AG09319 (cell line): ENCODE results near the gene CIAO2B.
"Not testable (repeated sequence)": the region's sequence is repeated elsewhere in the genome, so short reads cannot be mapped to it uniquely, and the experiment has no call there.

Source experiments
- DNase-seq: peaks from one replicate; pipeline ENCODE4 v3.0.0-alpha.2; 2010; ENCODE audit warnings: low read depth; ENCODE audit errors: extremely low read depth
- TF ChIP-seq, protein P1 (sequence below): IDR thresholded peaks from 2 replicates; pipeline ENCODE4 v1.5.1; 2011; ENCODE audit warnings: low read depth, mild to moderate bottlenecking, inconsistent platforms, low read length, moderate library complexity

Gene CIAO2B

DNA sequence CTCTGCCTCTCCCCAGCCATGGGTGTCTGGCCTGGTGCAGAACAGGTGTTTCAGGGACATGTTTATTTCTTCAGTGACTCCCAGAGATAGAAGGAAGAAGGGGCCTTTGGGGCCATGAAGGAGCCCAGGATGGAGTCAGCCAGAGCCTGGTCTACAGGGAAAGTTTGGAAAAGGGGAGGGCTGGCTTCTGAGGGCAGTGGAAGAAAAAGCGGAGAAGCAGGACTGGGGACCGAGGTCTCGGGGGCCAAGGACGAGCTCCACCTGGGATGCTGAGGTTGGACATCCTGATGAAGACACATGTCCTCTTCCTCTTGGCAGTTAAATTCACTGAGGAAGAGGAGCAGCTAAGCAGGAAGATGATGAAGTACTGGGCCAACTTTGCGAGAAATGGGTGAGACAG, 8.8 kb upstream of the CIAO2B start:
- TF ChIP-seq, protein P1, sequence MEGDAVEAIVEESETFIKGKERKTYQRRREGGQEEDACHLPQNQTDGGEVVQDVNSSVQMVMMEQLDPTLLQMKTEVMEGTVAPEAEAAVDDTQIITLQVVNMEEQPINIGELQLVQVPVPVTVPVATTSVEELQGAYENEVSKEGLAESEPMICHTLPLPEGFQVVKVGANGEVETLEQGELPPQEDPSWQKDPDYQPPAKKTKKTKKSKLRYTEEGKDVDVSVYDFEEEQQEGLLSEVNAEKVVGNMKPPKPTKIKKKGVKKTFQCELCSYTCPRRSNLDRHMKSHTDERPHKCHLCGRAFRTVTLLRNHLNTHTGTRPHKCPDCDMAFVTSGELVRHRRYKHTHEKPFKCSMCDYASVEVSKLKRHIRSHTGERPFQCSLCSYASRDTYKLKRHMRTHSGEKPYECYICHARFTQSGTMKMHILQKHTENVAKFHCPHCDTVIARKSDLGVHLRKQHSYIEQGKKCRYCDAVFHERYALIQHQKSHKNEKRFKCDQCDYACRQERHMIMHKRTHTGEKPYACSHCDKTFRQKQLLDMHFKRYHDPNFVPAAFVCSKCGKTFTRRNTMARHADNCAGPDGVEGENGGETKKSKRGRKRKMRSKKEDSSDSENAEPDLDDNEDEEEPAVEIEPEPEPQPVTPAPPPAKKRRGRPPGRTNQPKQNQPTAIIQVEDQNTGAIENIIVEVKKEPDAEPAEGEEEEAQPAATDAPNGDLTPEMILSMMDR = no peak

DNA sequence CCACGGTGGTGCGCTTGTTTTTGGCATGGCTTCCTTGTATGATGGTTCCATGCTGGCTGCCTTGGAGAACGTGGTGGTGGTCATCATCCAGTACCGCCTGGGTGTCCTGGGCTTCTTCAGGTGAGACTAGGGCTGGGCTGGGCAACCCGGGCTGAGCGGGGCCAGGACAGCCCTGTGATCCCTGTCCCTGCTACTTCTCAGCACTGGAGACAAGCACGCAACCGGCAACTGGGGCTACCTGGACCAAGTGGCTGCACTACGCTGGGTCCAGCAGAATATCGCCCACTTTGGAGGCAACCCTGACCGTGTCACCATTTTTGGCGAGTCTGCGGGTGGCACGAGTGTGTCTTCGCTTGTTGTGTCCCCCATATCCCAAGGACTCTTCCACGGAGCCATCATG, 6.0 kb upstream of the CIAO2B start:
- TF ChIP-seq, protein P1 = no peak
- DNase-seq = no peak

More for the DNA sequence above, 8.8 kb upstream of the CIAO2B start:
- no peak for DNase-seq

DNA sequence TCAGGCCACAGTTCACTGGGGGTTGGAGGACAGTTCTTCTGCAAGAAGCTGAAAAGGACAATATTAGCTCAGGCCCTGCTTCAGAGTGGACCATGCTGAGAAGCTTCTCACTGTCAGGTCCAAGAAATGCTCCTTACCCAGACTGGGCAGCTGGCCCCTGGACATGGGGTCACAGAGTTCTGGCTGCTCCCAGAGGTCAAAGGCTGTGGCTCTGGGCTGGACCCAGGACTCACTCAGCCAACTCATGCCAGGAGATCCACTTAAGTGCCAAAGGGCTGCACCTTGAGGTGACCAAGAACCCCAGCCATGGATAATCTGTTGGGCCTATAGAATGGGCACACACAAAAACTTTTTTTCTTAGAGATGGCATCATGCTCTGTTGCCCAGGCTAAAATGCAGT, 5.2 kb upstream of the CIAO2B start:
- no peak for DNase-seq
- TF ChIP-seq, protein P1 = no peak

DNA sequence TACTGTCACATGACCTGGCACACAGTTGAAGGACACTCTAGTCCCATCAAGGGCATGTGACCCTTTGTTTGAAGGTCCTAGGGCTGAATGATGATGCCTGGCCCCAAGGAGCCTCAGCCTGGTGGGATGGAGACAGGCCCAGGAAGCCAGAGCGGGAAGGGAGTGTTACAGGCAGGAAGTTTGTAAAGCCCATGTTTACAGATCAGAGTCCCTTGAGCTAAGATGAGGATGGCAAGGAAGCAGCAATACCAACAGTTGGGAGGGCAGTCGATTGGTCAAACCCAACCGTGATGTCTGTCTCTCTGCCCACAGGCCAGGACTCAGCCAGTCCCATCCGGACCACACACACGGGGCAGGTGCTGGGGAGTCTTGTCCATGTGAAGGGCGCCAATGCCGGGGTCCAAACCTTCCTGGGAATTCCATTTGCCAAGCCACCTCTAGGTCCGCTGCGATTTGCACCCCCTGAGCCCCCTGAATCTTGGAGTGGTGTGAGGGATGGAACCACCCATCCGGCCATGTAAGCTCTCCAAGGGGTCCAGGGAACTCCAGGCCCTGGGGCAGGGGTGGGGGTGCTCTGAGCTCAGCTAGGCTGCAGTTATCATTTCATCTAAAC, 3.6 kb upstream of the CIAO2B start:
- no peak for DNase-seq
- TF ChIP-seq, protein P1 = no peak

DNA sequence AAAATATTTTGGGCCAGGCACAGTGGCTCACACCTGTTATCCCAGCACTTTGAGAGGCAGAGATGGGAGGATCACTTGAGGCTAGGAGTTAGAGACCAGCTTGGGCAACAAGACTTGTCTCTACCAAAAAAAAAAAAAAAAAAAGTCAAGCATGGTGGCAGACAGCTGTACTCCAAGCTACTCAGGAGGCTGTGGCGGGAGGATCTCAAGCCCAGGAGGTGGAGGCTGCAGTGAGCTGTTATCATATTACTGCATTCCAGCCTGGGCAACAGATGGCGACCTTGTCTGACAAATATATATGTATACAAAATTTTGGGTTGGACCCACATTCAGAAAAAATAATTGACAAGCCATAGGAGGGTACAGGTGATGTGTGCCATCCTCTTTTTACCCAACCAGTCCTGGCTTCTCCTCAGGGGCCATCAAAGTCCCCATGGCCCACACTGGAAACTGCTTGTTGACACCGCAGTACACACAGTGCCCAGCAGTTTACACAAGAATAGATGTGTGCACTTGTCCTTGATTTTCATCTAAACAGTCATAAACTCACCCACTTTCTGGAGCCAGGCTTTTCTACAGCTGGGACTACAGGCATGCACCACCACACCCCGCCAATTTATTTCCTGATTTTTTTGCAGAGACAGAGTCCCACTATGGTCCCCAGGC, 2.8 kb upstream of the CIAO2B start:
- no peak for DNase-seq
- TF ChIP-seq, protein P1 = no peak

DNA sequence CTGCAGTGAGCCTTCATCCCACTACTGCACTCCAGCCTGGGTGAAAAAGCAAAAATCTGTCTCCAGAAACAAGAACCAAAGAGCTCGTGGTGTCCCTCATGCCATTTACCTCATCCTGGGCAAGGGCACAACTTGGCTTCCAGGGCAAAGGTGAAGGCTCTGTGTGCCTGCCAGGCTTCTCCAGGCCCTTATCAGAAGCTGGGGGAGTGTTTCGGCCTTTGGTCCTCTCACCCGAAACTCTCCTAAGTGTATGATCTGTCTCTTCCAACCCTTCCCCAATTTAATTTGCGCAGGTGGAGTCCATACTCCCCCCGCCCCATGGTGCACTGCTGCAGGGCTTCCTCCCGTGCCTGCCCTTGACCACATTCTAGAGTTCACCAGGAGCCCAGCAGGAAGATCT, 2.3 kb upstream of the CIAO2B start:
- TF ChIP-seq, protein P1 = no peak

DNA sequence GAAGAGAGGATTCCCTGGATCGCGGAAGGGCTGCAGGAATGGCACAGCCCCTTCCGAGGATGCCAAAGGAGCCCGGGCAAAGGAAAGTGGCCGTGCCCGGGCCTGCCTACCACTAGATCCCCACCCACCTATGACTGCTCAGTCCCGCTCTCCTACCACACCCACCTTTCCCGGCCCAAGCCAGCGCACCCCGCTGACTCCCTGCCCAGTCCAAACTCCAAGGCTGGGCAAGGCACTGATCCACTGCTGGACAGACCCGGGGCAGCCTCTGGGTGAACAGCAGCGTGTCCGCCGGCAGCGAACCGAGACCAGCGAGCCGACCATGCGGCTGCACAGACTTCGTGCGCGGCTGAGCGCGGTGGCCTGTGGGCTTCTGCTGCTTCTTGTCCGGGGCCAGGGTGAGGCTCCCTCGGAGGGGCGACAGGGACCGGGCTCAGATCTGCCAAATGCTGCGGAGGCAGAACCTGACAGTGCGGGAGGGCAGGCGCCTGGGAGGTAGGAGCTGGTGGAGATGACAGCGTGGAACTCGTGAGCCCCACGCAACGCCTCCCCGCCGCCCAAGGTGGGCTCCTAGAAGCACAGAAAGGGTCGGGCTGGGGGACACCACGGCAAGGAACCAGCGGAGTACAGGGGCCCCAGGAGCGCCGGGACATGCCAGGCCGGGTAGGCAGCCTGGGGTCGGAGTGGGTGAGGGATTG, 1.3 kb upstream of the CIAO2B start, which contains the start of gene CES2:
CES2 (plus strand) TSS at position 203 of the 698 bp plus-strand sequence; CDS start at position 323, 120 bp downstream.
- DNase-seq = no peak

More for the DNA sequence above, 2.3 kb upstream of the CIAO2B start:
- DNase-seq = no peak

DNA sequence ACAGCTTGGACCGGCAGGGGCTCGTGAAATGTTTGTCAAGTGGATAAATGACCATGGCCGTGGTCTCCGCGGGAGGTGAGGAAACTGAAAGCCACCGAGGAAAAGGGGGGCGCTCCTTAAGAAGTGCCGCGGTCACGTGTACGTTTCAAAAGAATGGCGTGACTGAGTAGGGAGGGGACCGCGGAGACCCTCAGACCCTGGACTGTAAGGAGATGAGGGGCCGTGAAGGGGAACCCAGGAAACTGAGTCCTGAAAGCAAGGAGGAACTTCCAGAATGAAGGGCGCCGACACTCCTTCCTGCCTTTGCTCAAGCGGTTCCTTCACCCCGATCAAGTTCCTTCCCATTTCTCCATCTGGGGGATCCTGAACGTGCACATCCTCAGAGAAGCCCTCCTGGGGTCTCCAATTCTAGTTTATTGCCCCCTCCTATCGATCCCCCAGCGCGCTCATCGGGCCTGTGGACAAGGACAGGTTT, 674 bp upstream of the CIAO2B start:
- DNase-seq = not testable (repeated sequence)

More for the DNA sequence above, 1.3 kb upstream of the CIAO2B start, which contains the start of gene CES2:
- TF ChIP-seq, protein P1 = no peak
